Activated CD8-positive, alpha-beta memory T cell treated with anti-CD3 and anti-CD28 coated beads for 36 hours (primary cell): Measurements from ENCODE around the gene VDAC2. TPM values are rescaled to one million over a fixed set of nuclear protein-coding genes. Genes with fewer than 3 reads are reported as not detected.
"Not testable (repeated sequence)": the region's sequence is repeated elsewhere in the genome, so short reads cannot be mapped to it uniquely, and the experiment has no call there.

Source experiments
- CTCF ChIA-PET: fragments of 350-600 bp; sonication (Branson Sonifier 250); formaldehyde crosslinking; loops from one replicate; lab custom pipeline; 2021; ENCODE audit warnings: antibody characterized with exemption; lab: Charles Lee
- POLR2A ChIA-PET: fragments of 350-600 bp; sonication (Branson Sonifier 250); formaldehyde crosslinking; loops from one replicate; lab custom pipeline; 2021; ENCODE audit warnings: antibody characterized with exemption; lab: Charles Lee
- total RNA-seq, 2 experiments: library from RNA; stranded (reverse); gene quantifications; one replicate each; pipeline ENCODE4 v1.2.3, GENCODE V29; 2021

Gene VDAC2
- total RNA-seq, 2 experiments from 2014 or later: 263 to 274 TPM

DNA sequence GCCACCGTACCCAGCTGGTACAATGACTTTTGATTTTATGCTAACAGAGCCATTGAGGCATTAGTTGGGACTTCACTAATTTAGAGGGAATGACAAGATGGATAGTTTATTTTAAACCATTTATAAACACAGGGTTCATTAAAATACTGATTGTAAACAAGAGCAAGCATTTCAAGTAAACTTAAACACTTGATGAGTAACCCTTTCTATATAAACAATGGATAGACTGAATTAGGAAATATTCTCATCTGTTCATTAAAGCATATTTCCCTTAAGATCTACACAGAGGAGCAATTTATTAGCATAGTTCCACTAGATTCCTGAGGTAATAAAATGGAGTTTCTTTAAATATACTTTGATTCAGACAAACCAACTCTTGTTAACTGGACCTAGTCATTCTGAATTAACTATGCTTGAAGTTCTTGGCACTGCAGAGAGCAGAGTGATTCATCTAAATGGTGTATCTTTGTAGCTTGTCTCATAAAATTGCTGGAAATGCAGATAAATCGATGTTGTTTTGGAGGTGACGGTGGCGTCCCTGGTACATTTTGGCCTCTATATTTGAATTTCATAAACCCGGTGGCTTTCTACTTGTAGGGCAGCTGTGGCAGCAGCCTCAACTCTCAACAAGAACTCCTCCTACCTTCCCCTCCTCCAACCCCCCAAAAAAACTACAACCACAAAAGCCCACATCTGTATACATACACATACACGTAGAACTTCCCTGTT is 15.4 kb upstream of the VDAC2 start:
- POLR2A ChIA-PET: no interaction called here
- CTCF ChIA-PET: no interaction called here

DNA sequence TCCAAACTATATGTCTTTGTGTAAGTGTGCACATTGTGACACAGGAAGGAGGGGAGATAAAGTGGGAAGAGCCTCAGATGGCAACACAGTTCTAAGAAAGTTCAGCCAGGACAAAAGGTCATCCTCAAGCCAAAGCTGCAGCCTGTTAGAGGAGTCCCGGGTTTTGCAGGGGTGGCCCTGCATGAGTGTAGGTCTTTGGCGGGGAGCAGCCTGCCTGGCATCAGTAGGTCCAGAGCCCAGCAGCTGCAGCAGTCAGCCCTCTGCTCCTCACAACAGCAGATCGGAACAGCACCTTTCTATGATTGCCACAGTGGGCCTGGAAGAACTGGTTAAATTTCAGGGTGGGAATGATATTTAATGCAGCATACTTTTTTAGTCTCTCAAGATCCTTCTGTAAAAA is 13.5 kb upstream of the VDAC2 start:
- CTCF ChIA-PET: interaction anchor here (0.7 to 1.4 kb wide), 2 partner anchors 9 to 13 kb away, joined by 3 read pairs; no protein-coding TSS in a partner anchor
- POLR2A ChIA-PET: interaction anchor here (0.6 kb wide), 1 partner anchor 18 kb away, joined by 3 read pairs; no protein-coding TSS in a partner anchor

DNA sequence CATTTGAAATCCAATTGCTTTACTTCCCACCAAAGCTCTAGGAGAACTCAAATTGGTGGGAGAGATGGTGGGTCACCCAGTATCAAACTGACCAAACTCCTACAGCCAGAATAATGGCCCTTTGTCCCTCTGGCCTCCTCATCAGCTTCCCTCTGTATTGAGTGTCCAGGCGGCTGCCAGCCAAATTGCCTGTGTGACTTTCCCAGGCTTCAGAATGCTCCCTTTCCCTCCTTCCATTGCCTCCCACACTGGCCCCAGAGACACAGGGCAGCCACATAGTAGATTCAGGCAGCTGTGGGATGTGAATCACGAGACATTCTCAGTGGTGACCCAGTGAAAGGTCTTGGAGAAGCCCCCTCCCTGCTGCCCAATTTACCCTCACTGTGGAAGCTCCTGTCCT is 12.7 kb upstream of the VDAC2 start:
- ChIA-PET POLR2A (interaction anchor here (0.6 to 0.7 kb wide), 2 partner anchors 13 to 18 kb away, joined by 3 to 6 read pairs; partner anchors contain the start of gene VDAC2), CTCF (interaction anchor here (0.7 to 1.4 kb wide), 4 partner anchors 10 to 78 kb away, joined by 3 to 4 read pairs (median 3); partner anchors contain the start of gene COMTD1)

DNA sequence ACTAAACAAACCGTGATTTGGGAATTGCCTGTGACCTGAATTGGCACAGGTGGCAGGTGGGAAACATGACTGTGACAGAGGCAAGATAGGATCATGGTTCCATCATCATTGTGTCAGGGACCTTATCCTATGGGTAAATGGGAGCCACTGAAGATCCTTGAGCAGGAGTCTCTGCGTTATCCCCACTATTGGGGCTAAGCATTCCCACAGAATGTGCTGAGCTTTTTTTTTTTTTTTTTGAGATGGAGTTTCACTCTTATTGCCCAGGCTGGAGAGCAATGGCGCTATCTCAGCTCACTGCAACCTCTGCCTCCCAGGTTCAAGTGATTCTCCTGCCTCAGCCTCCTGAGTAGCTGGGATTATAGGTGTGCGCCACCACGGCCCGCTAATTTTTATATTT is 10.6 kb upstream of the VDAC2 start:
- CTCF ChIA-PET: interaction anchor here (1.5 kb wide), 1 partner anchor 9 kb away, joined by 3 read pairs; no protein-coding TSS in a partner anchor
- POLR2A ChIA-PET: not testable (repeated sequence)

DNA sequence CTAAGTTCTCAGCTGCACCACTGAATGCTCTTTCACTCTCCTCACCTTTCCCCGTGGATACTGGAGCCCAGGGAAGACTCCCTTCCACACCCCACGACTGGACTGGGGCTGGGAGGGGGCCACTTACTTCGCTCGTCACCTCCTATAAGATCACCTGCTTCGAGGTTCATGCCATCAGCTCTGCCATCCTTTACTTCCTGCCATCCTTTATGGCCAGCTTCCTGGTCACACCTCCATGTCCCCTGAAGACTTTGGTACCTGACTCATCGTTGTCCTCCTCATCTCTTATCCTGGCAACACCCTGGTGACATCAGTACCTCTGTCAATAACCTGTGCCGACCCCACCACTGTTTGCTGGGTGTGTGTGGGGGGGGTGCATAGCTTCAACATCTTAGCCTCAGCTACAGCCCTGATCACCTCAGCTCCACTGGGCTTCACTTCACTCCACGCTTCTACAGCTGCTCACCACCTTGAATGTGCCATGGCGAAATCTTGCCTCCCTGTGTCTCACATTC is 8.7 kb upstream of the VDAC2 start:
- CTCF ChIA-PET: no interaction called here
- POLR2A ChIA-PET: no interaction called here

DNA sequence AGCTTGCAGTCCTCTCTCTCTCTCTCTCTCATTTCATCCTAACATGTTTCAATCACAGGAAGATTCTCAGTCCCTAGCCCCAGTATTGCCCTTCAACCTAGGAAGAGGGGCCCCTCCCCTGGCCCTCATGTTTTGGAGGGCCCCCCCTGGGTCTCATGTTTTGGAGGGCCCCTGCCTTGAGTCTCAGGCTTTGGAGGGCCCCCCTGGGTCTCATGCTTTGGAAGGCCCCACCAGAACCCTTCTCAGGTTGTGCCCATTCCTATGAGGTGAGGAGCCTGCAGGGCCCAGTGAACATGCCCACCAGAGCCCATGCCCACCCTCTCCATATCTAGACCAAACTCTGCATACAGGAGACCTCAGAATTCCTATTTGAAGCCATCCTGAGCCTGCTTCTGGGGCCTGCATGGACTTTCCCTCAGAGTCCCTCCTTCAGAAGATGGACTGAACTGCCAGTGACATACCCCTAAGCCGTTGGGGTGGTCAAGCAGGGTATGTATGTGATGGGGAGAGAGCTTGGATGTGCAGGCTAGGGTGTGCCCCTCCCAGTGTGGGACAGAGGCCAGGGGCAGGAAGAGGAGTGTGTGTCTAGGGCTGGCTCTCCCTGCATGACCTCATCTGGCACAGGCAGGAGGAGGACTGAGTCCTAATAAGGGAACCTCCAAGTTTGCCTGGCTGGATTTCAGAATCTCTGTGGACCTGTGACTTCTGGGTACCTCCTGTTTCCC is 8.1 kb upstream of the VDAC2 start:
- ChIA-PET CTCF (no interaction called here), POLR2A (no interaction called here)

DNA sequence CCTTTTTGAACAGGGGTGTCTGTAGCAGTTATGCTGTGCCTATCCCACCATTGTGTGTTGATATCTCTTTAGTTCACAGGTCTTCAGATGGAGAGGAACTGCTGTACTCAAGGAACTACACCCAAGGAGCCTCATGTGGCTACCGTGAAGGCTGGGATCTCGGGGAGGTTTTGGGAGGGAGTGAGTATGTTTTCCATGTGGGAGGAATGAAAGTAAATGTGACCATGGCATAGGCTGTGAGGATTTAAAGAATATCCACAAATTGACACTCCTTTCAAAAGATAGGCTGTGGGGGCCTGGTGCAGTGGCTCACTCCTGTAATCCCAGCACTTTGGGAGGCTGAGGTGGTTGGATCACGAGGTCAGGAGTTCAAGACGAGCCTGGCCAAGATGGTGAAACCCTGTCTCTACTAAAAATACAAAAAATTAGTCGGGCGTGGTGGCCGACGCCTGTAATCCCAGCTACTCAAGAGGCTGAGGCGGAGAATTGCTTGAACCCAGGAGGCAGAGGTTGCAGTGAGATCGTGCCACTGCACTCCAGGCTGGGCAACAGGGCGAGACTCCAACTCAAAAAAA is 7.5 kb upstream of the VDAC2 start:
- CTCF ChIA-PET: interaction anchor here (0.9 kb wide), 1 partner anchor 12 kb away, joined by 3 read pairs; no protein-coding TSS in a partner anchor
- POLR2A ChIA-PET: not testable (repeated sequence)

DNA sequence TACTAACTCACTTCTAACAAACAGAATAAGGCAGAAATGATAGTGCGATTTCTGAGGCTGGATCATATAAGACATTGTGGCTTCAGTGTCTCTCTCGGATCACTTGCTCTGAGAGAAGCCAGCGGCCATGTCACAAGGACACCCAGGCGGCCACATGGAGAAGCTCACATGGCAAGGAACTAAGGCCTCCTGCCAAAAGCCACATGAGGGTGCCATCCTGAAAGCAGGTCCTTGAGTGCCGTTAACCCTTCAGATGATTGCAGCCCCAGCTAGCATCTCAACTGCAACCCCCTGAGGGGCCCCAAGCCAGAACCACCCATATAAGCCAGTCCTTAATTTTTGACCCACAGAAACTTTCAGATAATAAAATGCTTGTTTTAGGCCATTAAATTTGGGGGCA is 6.9 kb upstream of the VDAC2 start:
- ChIA-PET POLR2A (no interaction called here), CTCF (interaction anchor here (0.9 kb wide), 1 partner anchor 12 kb away, joined by 3 read pairs; no protein-coding TSS in a partner anchor)

DNA sequence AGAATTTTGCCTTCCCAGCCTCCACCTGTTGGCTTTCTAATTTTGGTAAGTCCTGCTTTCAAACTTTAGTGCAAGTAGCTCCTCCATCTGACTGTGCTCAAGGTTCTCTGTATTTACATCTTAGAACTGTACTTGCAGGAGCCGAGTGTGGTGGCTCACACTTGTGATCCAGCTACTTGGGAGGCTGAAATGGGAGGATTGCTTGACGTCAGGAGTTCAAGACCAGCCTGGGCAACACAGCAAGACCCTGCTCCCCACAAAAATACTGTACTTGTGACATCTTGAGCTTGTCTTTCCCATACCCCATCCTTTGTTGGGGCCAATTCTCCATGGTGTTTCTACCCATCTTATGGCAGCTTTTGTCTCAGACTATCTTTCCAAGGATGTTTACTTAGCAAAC is 4.7 kb upstream of the VDAC2 start:
- POLR2A ChIA-PET: interaction anchor here (0.6 kb wide), 1 partner anchor 126 kb away, joined by 3 read pairs; no protein-coding TSS in a partner anchor

DNA sequence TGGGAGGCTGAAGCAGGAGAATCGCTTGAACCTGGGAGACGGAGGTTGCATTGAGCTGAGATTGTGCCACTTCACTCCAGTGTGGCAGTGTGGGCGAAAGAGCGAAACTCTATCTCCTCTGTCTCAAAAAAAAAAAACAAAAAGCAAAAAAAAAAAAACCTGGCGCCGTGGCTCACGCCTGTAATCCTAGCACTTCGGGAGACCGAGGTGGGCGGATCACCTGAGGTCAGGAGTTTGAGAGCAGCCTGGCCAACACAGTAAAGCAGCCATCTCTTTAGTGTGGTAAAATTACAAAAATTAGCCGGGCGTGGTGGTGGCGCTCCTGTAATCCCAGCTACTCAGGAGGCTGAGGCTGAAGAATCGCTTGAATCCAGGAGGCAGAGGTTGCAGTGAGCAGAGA is 4.0 kb upstream of the VDAC2 start:
- POLR2A ChIA-PET: not testable (repeated sequence)
- CTCF ChIA-PET: interaction anchor here (0.8 to 1.4 kb wide), 2 partner anchors 16 to 24 kb away, joined by 3 to 5 read pairs; no protein-coding TSS in a partner anchor

More for the DNA sequence above, 4.7 kb upstream of the VDAC2 start:
- CTCF ChIA-PET: interaction anchor here (0.8 to 1.4 kb wide), 2 partner anchors 15 to 25 kb away, joined by 3 to 5 read pairs; no protein-coding TSS in a partner anchor

DNA sequence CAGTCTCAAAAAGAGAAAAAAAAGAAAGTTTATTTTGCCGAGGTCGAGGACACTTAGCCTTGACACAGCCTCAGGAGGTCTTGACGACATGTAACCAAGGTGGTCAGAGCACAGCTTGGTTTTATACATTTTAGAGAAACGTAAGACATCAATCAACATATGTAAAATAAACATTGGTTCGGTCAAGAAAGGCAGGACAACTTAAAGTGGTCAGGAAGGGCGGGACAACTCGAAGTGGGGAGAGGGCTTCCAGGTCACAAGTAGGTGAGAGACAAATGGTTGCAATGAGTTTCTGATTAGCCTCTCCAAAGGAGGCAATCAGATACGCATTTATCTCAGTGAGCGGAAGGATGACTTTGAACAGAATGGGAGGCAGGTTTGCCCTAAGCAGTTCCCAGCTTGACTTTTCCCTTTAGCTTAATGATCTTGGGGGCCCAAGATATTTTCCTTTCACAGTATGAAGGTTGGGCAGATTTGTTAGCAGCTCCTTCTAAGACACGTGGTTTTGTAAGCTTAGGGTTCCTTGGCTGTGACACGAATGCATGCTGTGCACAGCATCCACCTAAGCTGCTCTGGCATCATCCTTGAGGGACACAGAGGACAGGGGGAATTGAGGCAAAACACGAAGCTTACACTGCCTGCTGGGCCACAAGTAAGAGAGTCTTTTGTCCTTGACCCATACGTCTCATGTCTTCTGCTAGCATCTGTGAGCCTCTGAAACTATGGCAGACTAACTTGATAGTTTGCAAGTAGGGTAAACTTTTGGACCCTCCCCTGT is 3.3 kb upstream of the VDAC2 start:
- ChIA-PET CTCF (interaction anchor here (1.0 to 1.4 kb wide), 2 partner anchors 24 to 29 kb away, joined by 3 to 5 read pairs; partner anchors contain the start of gene COMTD1), POLR2A (no interaction called here)

DNA sequence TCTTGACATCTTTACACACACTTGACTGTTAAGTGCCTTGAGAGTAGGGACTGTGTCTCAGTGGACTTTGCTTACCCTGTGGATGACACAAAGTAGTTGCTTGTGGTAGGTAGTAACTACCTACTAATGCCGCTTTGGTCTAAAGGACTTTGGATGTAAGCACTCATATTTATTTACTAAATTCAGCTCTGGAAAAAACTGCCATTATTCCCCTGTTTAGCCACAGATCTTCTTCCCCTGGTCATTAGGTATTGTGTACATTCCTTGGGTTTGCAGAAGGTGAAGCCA is 2.8 kb upstream of the VDAC2 start:
- ChIA-PET CTCF (interaction anchor here (1.0 kb wide), 1 partner anchor 28 kb away, joined by 3 read pairs; the partner anchor contains the start of gene COMTD1), POLR2A (no interaction called here)

DNA sequence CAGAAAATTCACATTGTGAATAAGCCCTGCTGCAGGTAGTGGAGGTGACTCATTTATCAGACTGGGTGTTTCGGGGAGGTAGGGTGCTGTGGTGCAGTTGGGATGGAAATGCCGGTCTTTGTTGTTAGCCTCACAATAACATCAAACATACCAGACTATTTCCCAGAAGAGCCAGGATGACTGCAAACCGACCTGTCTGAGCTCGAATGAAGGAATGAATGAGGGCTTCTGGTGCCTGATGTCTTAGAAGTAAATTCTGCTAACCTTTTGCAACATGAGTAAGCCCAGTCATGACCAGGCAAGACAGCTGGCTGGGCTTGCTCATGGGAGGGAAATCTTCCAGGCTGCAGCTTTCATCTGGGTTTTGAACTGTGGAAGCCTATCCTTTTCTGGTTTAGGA is 2.4 kb upstream of the VDAC2 start:
- POLR2A ChIA-PET: no interaction called here
- CTCF ChIA-PET: interaction anchor here (1.0 kb wide), 1 partner anchor 28 kb away, joined by 3 read pairs; the partner anchor contains the start of gene COMTD1

DNA sequence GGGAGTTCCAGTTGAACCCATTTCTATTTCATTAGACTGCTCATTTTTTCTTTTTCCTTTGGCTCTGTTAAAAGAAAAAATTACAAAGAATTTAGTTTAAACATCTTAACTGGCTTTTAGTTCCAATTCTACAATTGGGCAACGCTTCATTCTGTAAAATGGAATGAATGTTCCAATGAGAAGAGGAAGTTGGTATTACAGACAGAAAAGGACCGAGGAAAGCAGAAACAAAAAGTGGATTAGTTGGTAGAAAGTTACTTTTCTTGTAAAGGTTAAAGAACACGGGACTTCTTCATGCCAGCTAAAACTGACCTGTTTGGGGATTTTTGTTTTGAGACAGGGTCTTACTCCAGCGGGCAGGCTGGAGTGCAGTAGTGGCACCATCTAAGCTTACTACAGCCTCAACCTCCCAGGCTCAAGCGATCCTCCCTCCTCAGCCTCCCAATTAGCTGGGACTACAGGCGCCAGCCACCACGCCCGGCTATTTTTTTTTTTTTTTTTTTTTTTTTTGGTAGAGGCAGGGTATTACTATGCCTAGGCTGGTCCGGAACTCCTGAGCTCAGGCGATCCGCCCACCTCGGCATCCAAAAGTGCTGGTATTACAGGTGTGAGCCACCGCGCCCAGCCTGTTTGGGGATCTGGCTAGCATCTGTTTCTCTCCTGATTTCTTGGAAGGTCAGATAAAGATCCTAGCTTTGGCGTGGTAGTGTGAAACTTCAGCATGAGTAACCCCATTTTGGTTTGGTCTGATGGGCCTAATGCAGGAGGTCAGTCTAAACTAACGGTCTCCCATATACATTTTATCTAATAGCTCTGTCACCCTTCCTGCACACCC is 1.3 kb upstream of the VDAC2 start:
- POLR2A ChIA-PET: interaction anchor here (0.6 to 3.8 kb wide), 7 partner anchors 14 to 98 kb away, joined by 3 to 39 read pairs (median 15); partner anchors contain the start of genes COMTD1 and SAMD8
- CTCF ChIA-PET: interaction anchor here (0.9 to 4.9 kb wide), 5 partner anchors 9 to 25 kb away, joined by 3 to 35 read pairs (median 14); partner anchors contain the start of gene COMTD1

DNA sequence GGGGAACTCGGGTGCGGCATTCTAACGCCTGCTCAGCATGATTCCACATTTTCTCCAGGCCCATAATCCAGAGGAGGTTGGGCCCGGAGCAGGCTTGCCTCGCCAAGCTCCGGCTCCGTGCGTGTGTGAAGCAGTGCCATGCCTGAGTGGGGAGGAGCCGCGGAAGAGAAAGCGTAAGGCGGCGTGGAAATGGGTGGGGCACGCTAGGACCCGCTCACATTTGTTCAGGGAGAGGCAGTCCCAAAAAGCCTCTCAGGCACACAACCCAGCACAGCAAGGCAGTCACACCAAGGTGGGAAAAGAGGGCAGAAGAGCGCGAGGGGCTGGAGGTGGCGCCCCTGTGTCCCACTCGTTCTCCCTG is 695 bp upstream of the VDAC2 start:
- ChIA-PET POLR2A (interaction anchor here (0.6 to 3.8 kb wide), 8 partner anchors 13 to 99 kb away, joined by 3 to 39 read pairs (median 14); partner anchors contain the start of genes COMTD1 and SAMD8), CTCF (interaction anchor here (0.9 to 4.9 kb wide), 5 partner anchors 9 to 25 kb away, joined by 3 to 35 read pairs (median 14); partner anchors contain the start of gene COMTD1)

DNA sequence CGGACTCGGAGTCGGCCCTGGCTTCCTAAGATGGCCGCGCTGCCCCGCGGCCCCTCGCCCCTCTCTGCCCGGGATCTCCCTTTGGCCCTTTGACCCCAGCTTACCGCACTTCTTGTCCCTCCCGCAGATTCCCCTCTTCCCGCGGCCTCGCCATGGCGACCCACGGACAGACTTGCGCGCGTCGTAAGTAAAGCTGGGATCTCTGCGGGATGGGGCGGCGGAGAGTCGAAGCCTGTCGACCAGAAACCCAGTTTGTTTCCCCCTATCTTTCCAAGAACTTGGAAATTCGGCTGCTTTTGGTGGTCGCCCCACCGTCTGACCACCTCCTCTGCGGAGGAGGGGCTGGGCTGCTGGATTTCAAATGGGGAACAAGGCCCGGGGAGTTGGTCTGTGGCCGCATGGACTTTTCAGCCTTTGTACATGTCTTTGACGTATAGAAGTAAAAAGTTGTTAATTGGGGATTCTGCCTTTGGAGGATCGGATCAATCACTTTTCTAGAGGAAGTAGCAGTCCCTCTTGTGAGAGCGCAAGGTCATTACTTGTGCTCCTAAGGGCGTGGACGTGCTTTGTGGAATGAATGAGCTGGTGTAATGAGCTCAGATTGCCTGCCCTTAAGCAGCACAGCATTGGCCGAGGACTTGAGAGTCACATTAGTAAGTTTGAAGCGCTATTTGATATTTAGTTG is 553 bp downstream of the VDAC2 start:
- ChIA-PET CTCF (interaction anchor here (1.1 to 4.9 kb wide), 4 partner anchors 16 to 24 kb away, joined by 4 to 35 read pairs (median 15); partner anchors contain the start of gene COMTD1), POLR2A (interaction anchor here (0.5 to 3.8 kb wide), 13 partner anchors 12 to 860 kb away, joined by 3 to 39 read pairs (median 6); partner anchors contain the start of genes COMTD1, KAT6B and SAMD8)
